GM23338 (cell line): ENCODE results near the gene RPLP2. TPM values are rescaled to one million over a fixed set of nuclear protein-coding genes. Genes with fewer than 3 reads are reported as not detected.
A peak's percentile ranks its signal among the peaks of the same experiment; 100 is the strongest.

Source experiments
- ATAC-seq: fragments of 200-7000 bp; cut with Tn5 transposase; 3 replicates; pipeline ENCODE4 v1.9.1; 2020
- DNase-seq: peaks from one replicate; pipeline ENCODE4 v3.0.0-alpha.2; 2015; ENCODE audit warnings: low spot score
- H2AFZ ChIP-seq: fragments of 200-600 bp; sonication (generic); 2 replicates; pipeline ENCODE4 v1.8.0; 2016; ENCODE audit warnings: antibody characterized with exemption, mild to moderate bottlenecking, moderate library complexity
- H3F3A ChIP-seq: fragments of 200-600 bp; sonication (generic); replicated peaks from 2 replicates; pipeline ENCODE4 v1.8.0; 2017; ENCODE audit warnings: antibody characterized with exemption, mixed run types, low read depth
- H3K27ac ChIP-seq: fragments of 200-600 bp; sonication (generic); 2 replicates; pipeline ENCODE4 v1.6.1; 2016; ENCODE audit warnings: low read depth
- H3K27me3 ChIP-seq: fragments of 200-600 bp; sonication (generic); 2 replicates; pipeline ENCODE4 v1.8.0; 2016; ENCODE audit warnings: mild to moderate bottlenecking, mixed run types, moderate library complexity; ENCODE audit not compliant: insufficient read depth
- H3K36me3 ChIP-seq: fragments of 200-600 bp; sonication (generic); 2 replicates; pipeline ENCODE4 v1.8.0; 2016; ENCODE audit warnings: mild to moderate bottlenecking; ENCODE audit not compliant: insufficient read depth
- H3K4me1 ChIP-seq: fragments of 200-600 bp; sonication (generic); 2 replicates; pipeline ENCODE4 v1.8.0; 2016; ENCODE audit warnings: mild to moderate bottlenecking, moderate library complexity; ENCODE audit not compliant: insufficient read depth
- H3K4me2 ChIP-seq: fragments of 200-600 bp; sonication (generic); 2 replicates; pipeline ENCODE4 v1.7.1; 2017; ENCODE audit warnings: mixed run types
- H3K4me3 ChIP-seq: fragments of 200-600 bp; sonication (generic); 2 replicates; pipeline ENCODE4 v1.6.1; 2016; ENCODE audit warnings: mixed run types
- H3K79me2 ChIP-seq: fragments of 200-600 bp; sonication (generic); replicated peaks from 2 replicates; pipeline ENCODE4 v1.8.0; 2017; ENCODE audit warnings: mild to moderate bottlenecking; ENCODE audit not compliant: insufficient read depth
- H3K9me2 ChIP-seq: fragments of 200-600 bp; sonication (generic); 2 replicates; pipeline ENCODE4 v1.8.0; 2017; ENCODE audit not compliant: insufficient read depth
- H4K20me1 ChIP-seq: fragments of 200-600 bp; sonication (generic); replicated peaks from 2 replicates; pipeline ENCODE4 v1.8.0; 2017; ENCODE audit warnings: mild to moderate bottlenecking; ENCODE audit not compliant: insufficient read depth
- H3K27ac Mint-ChIP-seq: 2 replicates; pipeline ENCODE4 v1.8.0; 2020; ENCODE audit warnings: inconsistent platforms, mild to moderate bottlenecking, moderate library complexity, mixed read lengths
- H3K27me3 Mint-ChIP-seq: 3 replicates; pipeline ENCODE4 v1.8.0; 2022; ENCODE audit warnings: low read depth, mild to moderate bottlenecking, moderate library complexity, mixed read lengths, inconsistent platforms; ENCODE audit not compliant: insufficient read depth, poor library complexity
- H3K36me3 Mint-ChIP-seq: 3 replicates; pipeline ENCODE4 v1.8.0; 2021; ENCODE audit warnings: low read depth, mild to moderate bottlenecking, inconsistent platforms, moderate library complexity, mixed read lengths
- H3K4me1 Mint-ChIP-seq: 3 replicates; pipeline ENCODE4 v1.8.0; 2020; ENCODE audit warnings: mild to moderate bottlenecking, inconsistent platforms, mixed read lengths
- H3K4me3 Mint-ChIP-seq: 3 replicates; pipeline ENCODE4 v1.8.0; 2021; ENCODE audit warnings: moderate library complexity, mild to moderate bottlenecking, inconsistent platforms, mixed read lengths
- H3K9me3 Mint-ChIP-seq: 3 replicates; pipeline ENCODE4 v1.8.0; 2020; ENCODE audit warnings: moderate library complexity, mild to moderate bottlenecking, inconsistent platforms, mixed read lengths
- CREB1 ChIP-seq: fragments of 250-450 bp; sonication (Bioruptor Pico); IDR thresholded peaks from 2 replicates; pipeline ENCODE4 v1.5.0; 2020; ENCODE audit warnings: low read depth, mild to moderate bottlenecking, moderate library complexity
- EZH2 ChIP-seq: fragments of 200-600 bp; sonication (generic); IDR thresholded peaks from one replicate; pipeline ENCODE4 v1.8.0; 2017; ENCODE audit warnings: antibody characterized with exemption, mild to moderate bottlenecking, low read depth; ENCODE audit not compliant: unreplicated experiment
- JUNB ChIP-seq: IDR thresholded peaks from one replicate; pipeline ENCODE4 v1.6.1; 2016; ENCODE audit warnings: antibody characterized with exemption; ENCODE audit not compliant: unreplicated experiment
- NANOG ChIP-seq: IDR thresholded peaks from 2 replicates; pipeline ENCODE4 v1.6.1; 2016; ENCODE audit warnings: antibody characterized with exemption, borderline replicate concordance
- POLR2AphosphoS5 ChIP-seq: IDR thresholded peaks from 2 replicates; pipeline ENCODE4 v1.6.1; 2016; ENCODE audit warnings: antibody characterized with exemption, low read depth
- STAT1 ChIP-seq: IDR thresholded peaks from one replicate; pipeline ENCODE4 v1.6.1; 2016; ENCODE audit warnings: antibody characterized with exemption; ENCODE audit not compliant: unreplicated experiment
- ZNF114 ChIP-seq: fragments of 250-450 bp; sonication (Bioruptor Pico); IDR thresholded peaks from 2 replicates; pipeline ENCODE4 v1.5.0; 2020; ENCODE audit warnings: mild to moderate bottlenecking, moderate library complexity
- ZNF331 ChIP-seq: fragments of 250-450 bp; sonication (Bioruptor Pico); IDR thresholded peaks from 2 replicates; pipeline ENCODE4 v1.5.0; 2020; ENCODE audit warnings: low read depth, mild to moderate bottlenecking, moderate library complexity
- polyA plus RNA-seq: library from polyadenylated mRNA; unstranded; fragments of >200 nt; fragmentation: Nextera tagmentation; extraction: Ambion mirVana; gene quantifications from 2 replicates; pipeline ENCODE4 v1.2.1, GENCODE V29; 2016
- small RNA-seq: library from RNA; depleted of rRNA; stranded (forward); fragments of <200 nt; gene quantifications from one replicate; pipeline ENCODE3, GENCODE V24; 2014; ENCODE audit warnings: low replicate concordance
- total RNA-seq: library from RNA; depleted of rRNA; stranded (reverse); fragments of >200 nt; shearing (Covaris generic); gene quantifications from 2 replicates; pipeline ENCODE4 v1.2.3, GENCODE V29; 2014; rRNA removed
- TF ChIP-seq, protein P1 (sequence below), 2 experiments: fragments of 200-600 bp in 1 of 2; sonication (generic) in 1 of 2; conservative IDR thresholded peaks; 2 replicates each; pipeline versions ENCODE4 v1.5.1 to v1.6.1; 2016 to 2017; ENCODE audit warnings: antibody characterized with exemption in 2 of 2, low read depth in 2 of 2, mild to moderate bottlenecking in 2 of 2, moderate library complexity in 1 of 2
- TF ChIP-seq, protein P2 (sequence below): IDR thresholded peaks from one replicate; pipeline ENCODE4 v1.6.1; 2018; ENCODE audit warnings: antibody characterized with exemption; ENCODE audit not compliant: unreplicated experiment
- TF ChIP-seq, protein P3 (sequence below): IDR thresholded peaks from 2 replicates; pipeline ENCODE4 v1.6.1; 2016; ENCODE audit warnings: antibody characterized with exemption

RPLP2 gene
- total and polyA plus RNA-seq, 2 experiments from 2014 or later: 518 to 1,782 TPM

DNA sequence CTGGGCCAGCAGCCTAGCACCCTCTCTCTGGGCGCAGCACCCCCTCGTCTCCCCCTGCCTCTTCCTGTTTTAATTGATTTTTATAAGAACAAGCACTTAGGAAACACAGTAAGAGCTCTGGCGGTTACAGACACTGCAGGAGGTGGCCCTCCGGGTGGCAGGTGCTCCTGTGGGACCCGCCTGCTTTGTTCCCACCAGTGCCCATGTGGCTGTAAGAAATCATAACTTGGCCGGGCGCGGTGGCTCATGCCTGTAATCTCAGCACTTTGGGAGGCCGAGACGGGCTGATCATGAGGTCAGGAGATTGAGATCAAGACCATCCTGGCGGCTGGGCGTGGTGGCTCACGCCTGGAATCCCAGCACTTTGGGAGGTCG lies 51.3 kb downstream of the RPLP2 start (continued):
- TF ChIP-seq ZNF114 (CRISPR knock-in tag): no peak
- TF ChIP-seq ZNF331 (CRISPR knock-in tag): no peak

DNA sequence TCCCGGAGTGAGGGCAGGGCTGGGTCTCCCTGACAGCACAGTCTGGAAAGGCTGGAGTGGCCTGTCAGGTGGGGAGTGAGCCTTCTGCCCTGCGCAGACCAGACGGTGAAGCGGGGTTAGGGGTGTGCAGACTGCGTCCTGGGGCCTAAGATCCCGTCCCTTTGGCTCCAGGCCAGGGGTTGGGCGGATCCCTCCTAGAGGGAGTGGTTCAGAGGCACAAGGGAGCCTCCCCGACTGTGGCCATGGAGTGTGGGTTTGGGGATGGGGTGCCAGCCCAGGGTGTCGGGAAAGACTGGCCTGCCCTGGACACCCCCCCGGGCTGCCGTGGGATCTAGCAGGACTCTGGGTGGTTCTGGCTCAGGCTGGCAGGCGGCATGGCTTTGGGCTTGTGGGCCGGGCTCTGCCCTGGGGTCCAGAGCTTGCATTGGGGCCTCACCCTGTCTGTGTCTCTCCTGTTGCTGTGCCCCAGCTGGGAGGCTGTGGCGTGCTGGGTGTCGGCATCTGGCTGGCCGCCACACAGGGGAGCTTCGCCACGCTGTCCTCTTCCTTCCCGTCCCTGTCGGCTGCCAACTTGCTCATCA lies 52.4 kb downstream of the RPLP2 start:
- no peaks in the 10 kb centered on the region; the same call in 2 of the 3 replicates for H3K9me3 Mint-ChIP-seq
- Histone ChIP-seq H3K4me2 (peak overlapping the region; percentile 71; the same call in 1 of the 2 replicates), H3K79me2 (no peaks in the 10 kb centered on the region), H3K27ac (no peak overlapping the region), H3K36me3 (no peaks in the 10 kb centered on the region), H3K4me3 (no peak overlapping the region), H3K4me1 (peaks cover 16% of the 10 kb centered on the region; the same call in 1 of the 2 replicates), H3K27me3 (no peaks in the 10 kb centered on the region), H2AFZ (no peak overlapping the region), H3K9me2 (no peaks in the 10 kb centered on the region), H4K20me1 (peaks cover 37% of the 10 kb centered on the region), H3F3A (peaks cover 22% of the 10 kb centered on the region)
- peak; percentile 54 for ATAC-seq
- H3K4me3 Mint-ChIP-seq: peak overlapping the region; percentile 54; the same call in 2 of the 3 replicates
- TF ChIP-seq, protein P1, sequence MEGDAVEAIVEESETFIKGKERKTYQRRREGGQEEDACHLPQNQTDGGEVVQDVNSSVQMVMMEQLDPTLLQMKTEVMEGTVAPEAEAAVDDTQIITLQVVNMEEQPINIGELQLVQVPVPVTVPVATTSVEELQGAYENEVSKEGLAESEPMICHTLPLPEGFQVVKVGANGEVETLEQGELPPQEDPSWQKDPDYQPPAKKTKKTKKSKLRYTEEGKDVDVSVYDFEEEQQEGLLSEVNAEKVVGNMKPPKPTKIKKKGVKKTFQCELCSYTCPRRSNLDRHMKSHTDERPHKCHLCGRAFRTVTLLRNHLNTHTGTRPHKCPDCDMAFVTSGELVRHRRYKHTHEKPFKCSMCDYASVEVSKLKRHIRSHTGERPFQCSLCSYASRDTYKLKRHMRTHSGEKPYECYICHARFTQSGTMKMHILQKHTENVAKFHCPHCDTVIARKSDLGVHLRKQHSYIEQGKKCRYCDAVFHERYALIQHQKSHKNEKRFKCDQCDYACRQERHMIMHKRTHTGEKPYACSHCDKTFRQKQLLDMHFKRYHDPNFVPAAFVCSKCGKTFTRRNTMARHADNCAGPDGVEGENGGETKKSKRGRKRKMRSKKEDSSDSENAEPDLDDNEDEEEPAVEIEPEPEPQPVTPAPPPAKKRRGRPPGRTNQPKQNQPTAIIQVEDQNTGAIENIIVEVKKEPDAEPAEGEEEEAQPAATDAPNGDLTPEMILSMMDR (conservative IDR thresholded peaks at IDR 0.05; ENCODE audit: low read depth in 2 of 2): no peak
- TF ChIP-seq, protein P2, sequence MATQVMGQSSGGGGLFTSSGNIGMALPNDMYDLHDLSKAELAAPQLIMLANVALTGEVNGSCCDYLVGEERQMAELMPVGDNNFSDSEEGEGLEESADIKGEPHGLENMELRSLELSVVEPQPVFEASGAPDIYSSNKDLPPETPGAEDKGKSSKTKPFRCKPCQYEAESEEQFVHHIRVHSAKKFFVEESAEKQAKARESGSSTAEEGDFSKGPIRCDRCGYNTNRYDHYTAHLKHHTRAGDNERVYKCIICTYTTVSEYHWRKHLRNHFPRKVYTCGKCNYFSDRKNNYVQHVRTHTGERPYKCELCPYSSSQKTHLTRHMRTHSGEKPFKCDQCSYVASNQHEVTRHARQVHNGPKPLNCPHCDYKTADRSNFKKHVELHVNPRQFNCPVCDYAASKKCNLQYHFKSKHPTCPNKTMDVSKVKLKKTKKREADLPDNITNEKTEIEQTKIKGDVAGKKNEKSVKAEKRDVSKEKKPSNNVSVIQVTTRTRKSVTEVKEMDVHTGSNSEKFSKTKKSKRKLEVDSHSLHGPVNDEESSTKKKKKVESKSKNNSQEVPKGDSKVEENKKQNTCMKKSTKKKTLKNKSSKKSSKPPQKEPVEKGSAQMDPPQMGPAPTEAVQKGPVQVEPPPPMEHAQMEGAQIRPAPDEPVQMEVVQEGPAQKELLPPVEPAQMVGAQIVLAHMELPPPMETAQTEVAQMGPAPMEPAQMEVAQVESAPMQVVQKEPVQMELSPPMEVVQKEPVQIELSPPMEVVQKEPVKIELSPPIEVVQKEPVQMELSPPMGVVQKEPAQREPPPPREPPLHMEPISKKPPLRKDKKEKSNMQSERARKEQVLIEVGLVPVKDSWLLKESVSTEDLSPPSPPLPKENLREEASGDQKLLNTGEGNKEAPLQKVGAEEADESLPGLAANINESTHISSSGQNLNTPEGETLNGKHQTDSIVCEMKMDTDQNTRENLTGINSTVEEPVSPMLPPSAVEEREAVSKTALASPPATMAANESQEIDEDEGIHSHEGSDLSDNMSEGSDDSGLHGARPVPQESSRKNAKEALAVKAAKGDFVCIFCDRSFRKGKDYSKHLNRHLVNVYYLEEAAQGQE: no peak
- TF ChIP-seq EZH2: no peak
- no peak for TF ChIP-seq NANOG
- TF ChIP-seq STAT1: no peak
- TF ChIP-seq, protein P3, sequence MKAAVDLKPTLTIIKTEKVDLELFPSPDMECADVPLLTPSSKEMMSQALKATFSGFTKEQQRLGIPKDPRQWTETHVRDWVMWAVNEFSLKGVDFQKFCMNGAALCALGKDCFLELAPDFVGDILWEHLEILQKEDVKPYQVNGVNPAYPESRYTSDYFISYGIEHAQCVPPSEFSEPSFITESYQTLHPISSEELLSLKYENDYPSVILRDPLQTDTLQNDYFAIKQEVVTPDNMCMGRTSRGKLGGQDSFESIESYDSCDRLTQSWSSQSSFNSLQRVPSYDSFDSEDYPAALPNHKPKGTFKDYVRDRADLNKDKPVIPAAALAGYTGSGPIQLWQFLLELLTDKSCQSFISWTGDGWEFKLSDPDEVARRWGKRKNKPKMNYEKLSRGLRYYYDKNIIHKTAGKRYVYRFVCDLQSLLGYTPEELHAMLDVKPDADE: no peak
- TF ChIP-seq POLR2AphosphoS5: 0 out of 2 replicates have a peak, but pooled peaks have one; percentile 38
- TF ChIP-seq JUNB: no peak
- TF ChIP-seq CREB1: 0 out of 2 replicates have a peak, but pooled peaks have one; percentile 36
- TF ChIP-seq ZNF114 (CRISPR knock-in tag): no peak
- peaks cover 3% of the 10 kb centered on the region; the same call in 1 of the 3 replicates for H3K36me3 Mint-ChIP-seq
- H3K27ac Mint-ChIP-seq: no peak overlapping the region
- peaks cover 31% of the 10 kb centered on the region for H3K27me3 Mint-ChIP-seq
- H3K4me1 Mint-ChIP-seq: peaks cover 30% of the 10 kb centered on the region
- peak; percentile 67 for DNase-seq

Small RNAs within 50 kb of the gene (small RNA-seq; reads per million reads assigned to genes)
- gene SNORA52: not detected

Other genes starting within 250 kb of the RPLP2 start
- 1.3 and 1.8 TPM in 2 replicates for gene LMNTD2, start 249.2 kb upstream of the RPLP2 start, total RNA-seq
- 1.9 and 2.1 TPM in 2 replicates for gene LMNTD2, start 249.2 kb upstream of the RPLP2 start, polyA plus RNA-seq
- 59.1 and 64.8 TPM in 2 replicates for gene RASSF7, start 249.0 kb upstream of the RPLP2 start, total RNA-seq
- 37.6 and 39.6 TPM in 2 replicates for gene RASSF7, start 249.0 kb upstream of the RPLP2 start, polyA plus RNA-seq
- gene PHRF1, start 233.5 kb upstream of the RPLP2 start, total RNA-seq: 33.9 and 45.9 TPM in 2 replicates
- gene PHRF1, start 233.5 kb upstream of the RPLP2 start, polyA plus RNA-seq: 11.0 and 11.6 TPM in 2 replicates
- gene IRF7, start 194.0 kb upstream of the RPLP2 start, total RNA-seq: 13.8 and 17.3 TPM in 2 replicates
- 11.4 and 12.3 TPM in 2 replicates for gene IRF7, start 194.0 kb upstream of the RPLP2 start, polyA plus RNA-seq
- not detected in 2 replicates for gene CDHR5, start 185.0 kb upstream of the RPLP2 start, total RNA-seq
- gene CDHR5, start 185.0 kb upstream of the RPLP2 start, polyA plus RNA-seq: not detected in 2 replicates
- gene SCT, start 182.8 kb upstream of the RPLP2 start, total RNA-seq: not detected in 2 replicates
- 2.6 and 3.8 TPM in 2 replicates for gene SCT, start 182.8 kb upstream of the RPLP2 start, polyA plus RNA-seq
- gene DRD4, start 172.7 kb upstream of the RPLP2 start, total RNA-seq: 0.27 and 1.0 TPM in 2 replicates
- 1.3 and 1.8 TPM in 2 replicates for gene DRD4, start 172.7 kb upstream of the RPLP2 start, polyA plus RNA-seq
- 33.5 and 42.6 TPM in 2 replicates for gene DEAF1, start 114.7 kb upstream of the RPLP2 start, total RNA-seq
- gene DEAF1, start 114.7 kb upstream of the RPLP2 start, polyA plus RNA-seq: 47.8 and 49.3 TPM in 2 replicates
- gene TMEM80, start 114.2 kb upstream of the RPLP2 start, total RNA-seq: 12.8 and 13.1 TPM in 2 replicates
- gene TMEM80, start 114.2 kb upstream of the RPLP2 start, polyA plus RNA-seq: 25.1 and 25.4 TPM in 2 replicates
- gene EPS8L2, start 103.7 kb upstream of the RPLP2 start, total RNA-seq: 34.1 and 38.7 TPM in 2 replicates
- 56.5 and 59.4 TPM in 2 replicates for gene EPS8L2, start 103.7 kb upstream of the RPLP2 start, polyA plus RNA-seq
- 339 and 353 TPM in 2 replicates for gene TALDO1, start 62.5 kb upstream of the RPLP2 start, total RNA-seq
- gene TALDO1, start 62.5 kb upstream of the RPLP2 start, polyA plus RNA-seq: 402 and 411 TPM in 2 replicates
- 28.0 and 51.0 TPM in 2 replicates for gene GATD1, start 32.5 kb upstream of the RPLP2 start, total RNA-seq
- 39.3 and 44.9 TPM in 2 replicates for gene GATD1, start 32.5 kb upstream of the RPLP2 start, polyA plus RNA-seq
- gene CEND1, start 19.9 kb upstream of the RPLP2 start, total RNA-seq: 3.1 and 5.5 TPM in 2 replicates
- gene CEND1, start 19.9 kb upstream of the RPLP2 start, polyA plus RNA-seq: 4.8 and 5.7 TPM in 2 replicates
- gene SLC25A22, start 11.7 kb upstream of the RPLP2 start, total RNA-seq: 41.2 and 46.4 TPM in 2 replicates
- 20.2 and 21.0 TPM in 2 replicates for gene SLC25A22, start 11.7 kb upstream of the RPLP2 start, polyA plus RNA-seq
- gene PIDD1, start 4.7 kb upstream of the RPLP2 start, total RNA-seq: 26.0 and 37.6 TPM in 2 replicates
- gene PIDD1, start 4.7 kb upstream of the RPLP2 start, polyA plus RNA-seq: 22.7 and 25.6 TPM in 2 replicates
- gene PNPLA2, start 8.9 kb downstream of the RPLP2 start, total RNA-seq: 33.4 and 45.6 TPM in 2 replicates
- gene PNPLA2, start 8.9 kb downstream of the RPLP2 start, polyA plus RNA-seq: 31.1 and 32.3 TPM in 2 replicates
- gene CRACR2B, start 18.0 kb downstream of the RPLP2 start, total RNA-seq: 58.0 and 64.1 TPM in 2 replicates
- gene CRACR2B, start 18.0 kb downstream of the RPLP2 start, polyA plus RNA-seq: 55.9 and 59.4 TPM in 2 replicates
- gene CD151, start 23.0 kb downstream of the RPLP2 start, total RNA-seq: 109 and 119 TPM in 2 replicates
- gene CD151, start 23.0 kb downstream of the RPLP2 start, polyA plus RNA-seq: 62.9 and 64.4 TPM in 2 replicates
- gene POLR2L, start 32.6 kb downstream of the RPLP2 start, total RNA-seq: 32.2 and 34.0 TPM in 2 replicates
- 369 TPM in 2 replicates for gene POLR2L, start 32.6 kb downstream of the RPLP2 start, polyA plus RNA-seq
- gene TSPAN4, start 32.9 kb downstream of the RPLP2 start, total RNA-seq: 145 and 150 TPM in 2 replicates
- 76.8 and 88.4 TPM in 2 replicates for gene TSPAN4, start 32.9 kb downstream of the RPLP2 start, polyA plus RNA-seq
- 51.2 and 67.3 TPM in 2 replicates for gene CHID1, start 100.8 kb downstream of the RPLP2 start, total RNA-seq
- 54.1 and 55.4 TPM in 2 replicates for gene CHID1, start 100.8 kb downstream of the RPLP2 start, polyA plus RNA-seq
- gene AP2A2, start 115.9 kb downstream of the RPLP2 start, total RNA-seq: 36.4 and 47.5 TPM in 2 replicates
- gene AP2A2, start 115.9 kb downstream of the RPLP2 start, polyA plus RNA-seq: 23.7 and 28.4 TPM in 2 replicates
- not detected in 2 replicates for gene MUC6, start 226.8 kb downstream of the RPLP2 start, total RNA-seq
- gene MUC6, start 226.8 kb downstream of the RPLP2 start, polyA plus RNA-seq: not detected in 2 replicates